ENCODE measurements around the gene FARP1. TPM values are rescaled to one million over a fixed set of nuclear protein-coding genes. Genes with fewer than 3 reads are reported as not detected.

The FARP1 gene
- total RNA-seq, 1 donor from 2014 or later = 278 TPM

DNA sequence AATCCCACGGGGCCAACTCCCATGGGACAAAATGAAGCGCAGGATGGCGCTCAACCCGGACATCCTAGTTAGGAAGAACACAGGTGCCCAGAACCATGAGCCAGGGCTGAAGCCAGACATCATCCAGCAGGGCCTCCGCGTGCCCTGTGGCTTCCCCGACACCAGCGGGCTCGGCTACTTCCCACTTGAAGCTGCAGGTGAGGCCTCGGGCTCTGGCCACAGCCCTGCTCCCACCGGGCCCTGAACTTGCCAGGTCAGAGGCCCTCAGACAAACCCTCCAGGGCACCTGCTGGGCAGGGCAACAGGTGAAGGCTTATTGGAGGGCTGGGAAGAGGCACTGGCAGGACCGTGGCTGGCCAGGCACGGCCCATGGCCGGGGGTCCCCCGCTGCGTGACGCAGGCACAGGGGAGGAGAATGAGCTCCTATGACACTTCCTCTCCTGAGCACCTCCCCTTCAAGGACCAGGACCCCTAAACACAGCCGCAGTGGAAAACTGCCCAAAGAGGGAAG, 316.3 kb downstream of the FARP1 start:
- TF ChIP-seq, protein P1, sequence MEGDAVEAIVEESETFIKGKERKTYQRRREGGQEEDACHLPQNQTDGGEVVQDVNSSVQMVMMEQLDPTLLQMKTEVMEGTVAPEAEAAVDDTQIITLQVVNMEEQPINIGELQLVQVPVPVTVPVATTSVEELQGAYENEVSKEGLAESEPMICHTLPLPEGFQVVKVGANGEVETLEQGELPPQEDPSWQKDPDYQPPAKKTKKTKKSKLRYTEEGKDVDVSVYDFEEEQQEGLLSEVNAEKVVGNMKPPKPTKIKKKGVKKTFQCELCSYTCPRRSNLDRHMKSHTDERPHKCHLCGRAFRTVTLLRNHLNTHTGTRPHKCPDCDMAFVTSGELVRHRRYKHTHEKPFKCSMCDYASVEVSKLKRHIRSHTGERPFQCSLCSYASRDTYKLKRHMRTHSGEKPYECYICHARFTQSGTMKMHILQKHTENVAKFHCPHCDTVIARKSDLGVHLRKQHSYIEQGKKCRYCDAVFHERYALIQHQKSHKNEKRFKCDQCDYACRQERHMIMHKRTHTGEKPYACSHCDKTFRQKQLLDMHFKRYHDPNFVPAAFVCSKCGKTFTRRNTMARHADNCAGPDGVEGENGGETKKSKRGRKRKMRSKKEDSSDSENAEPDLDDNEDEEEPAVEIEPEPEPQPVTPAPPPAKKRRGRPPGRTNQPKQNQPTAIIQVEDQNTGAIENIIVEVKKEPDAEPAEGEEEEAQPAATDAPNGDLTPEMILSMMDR (IDR thresholded peaks at IDR 0.05; ENCODE audit: unreplicated experiment) = no peak
- no peak overlapping the region for H3K4me3 Mint-ChIP-seq (ENCODE audit: low read depth)
- DNase-seq (ENCODE audit: low spot score, unreplicated experiment) = no peak
- peak overlapping the region; percentile 53 for H3K27ac Mint-ChIP-seq
- H3K9me3 Mint-ChIP-seq (ENCODE audit: low read depth) = no peaks in the 10 kb centered on the region
- H3K27me3 Mint-ChIP-seq = no peaks in the 10 kb centered on the region
- peaks cover 14% of the 10 kb centered on the region for H3K4me1 Mint-ChIP-seq (ENCODE audit: low read depth)
- H3K36me3 Mint-ChIP-seq (ENCODE audit: insufficient read depth) = peaks cover 37% of the 10 kb centered on the region

DNA sequence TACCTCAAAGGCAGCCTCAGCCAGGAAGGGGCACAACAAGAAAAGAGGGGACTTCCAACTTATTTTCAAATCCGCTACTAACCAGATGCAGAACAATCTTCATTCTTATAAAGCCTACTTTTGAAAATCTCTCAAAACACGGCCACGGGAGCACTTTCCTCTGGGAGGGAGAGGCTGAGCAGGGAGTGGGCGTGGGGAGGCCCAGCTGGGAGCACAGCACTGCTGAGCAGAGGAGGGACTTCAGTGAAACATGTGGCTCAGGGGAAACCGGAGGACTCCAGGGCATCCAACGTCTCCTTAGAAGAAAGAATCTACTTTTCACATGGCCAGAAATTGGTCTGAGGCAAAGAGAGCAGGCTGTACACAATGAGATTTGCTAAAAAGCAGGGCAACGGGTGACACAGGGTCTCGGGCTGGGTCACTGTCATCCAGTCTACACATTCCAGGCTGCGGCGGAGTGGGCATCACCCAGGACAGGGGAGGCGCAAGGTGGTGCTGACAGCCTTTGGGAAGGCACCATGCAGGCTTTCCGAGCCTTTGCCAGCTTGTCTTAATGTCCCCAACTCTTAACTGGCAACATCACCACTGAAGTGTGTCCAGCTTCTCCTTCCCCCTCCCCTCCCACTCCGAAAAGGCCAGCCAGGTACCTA, 317.0 kb downstream of the FARP1 start:
- Mint-ChIP-seq H3K4me1 (ENCODE audit: low read depth) (peaks cover 14% of the 10 kb centered on the region), H3K9me3 (ENCODE audit: low read depth) (no peaks in the 10 kb centered on the region), H3K27ac (peak overlapping the region; percentile 53), H3K27me3 (no peaks in the 10 kb centered on the region), H3K4me3 (ENCODE audit: low read depth) (no peak overlapping the region), H3K36me3 (ENCODE audit: insufficient read depth) (peaks cover 33% of the 10 kb centered on the region)
- no peak for DNase-seq (ENCODE audit: low spot score, unreplicated experiment)
- TF ChIP-seq, protein P1 (IDR thresholded peaks at IDR 0.05; ENCODE audit: unreplicated experiment) = no peak

DNA sequence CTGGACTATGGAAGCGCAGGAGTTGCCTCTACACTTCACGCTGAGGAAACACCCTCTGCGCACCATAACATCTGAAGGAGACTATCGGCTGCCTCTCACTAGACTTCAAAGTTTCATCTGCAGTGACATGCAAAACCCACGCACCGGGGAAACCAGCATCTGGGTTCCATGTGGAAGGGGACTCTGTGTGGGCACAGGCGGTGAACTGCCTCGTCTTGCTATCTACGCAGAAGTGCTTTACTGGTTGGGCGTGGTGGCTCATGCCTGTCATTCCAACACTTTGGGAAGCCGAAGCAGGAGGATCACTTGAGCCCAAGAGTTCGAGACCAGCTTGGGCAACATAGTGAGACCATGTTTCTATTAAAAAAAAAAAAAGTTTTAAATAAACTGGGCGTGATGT, 317.6 kb downstream of the FARP1 start:
- TF ChIP-seq, protein P1 (IDR thresholded peaks at IDR 0.05; ENCODE audit: unreplicated experiment) = no peak
- Mint-ChIP-seq H3K27me3 (no peaks in the 10 kb centered on the region), H3K36me3 (ENCODE audit: insufficient read depth) (peaks cover 34% of the 10 kb centered on the region), H3K27ac (no peak overlapping the region), H3K4me1 (ENCODE audit: low read depth) (peaks cover 14% of the 10 kb centered on the region), H3K4me3 (ENCODE audit: low read depth) (no peak overlapping the region), H3K9me3 (ENCODE audit: low read depth) (no peaks in the 10 kb centered on the region)
- DNase-seq (ENCODE audit: low spot score, unreplicated experiment) = no peak

DNA sequence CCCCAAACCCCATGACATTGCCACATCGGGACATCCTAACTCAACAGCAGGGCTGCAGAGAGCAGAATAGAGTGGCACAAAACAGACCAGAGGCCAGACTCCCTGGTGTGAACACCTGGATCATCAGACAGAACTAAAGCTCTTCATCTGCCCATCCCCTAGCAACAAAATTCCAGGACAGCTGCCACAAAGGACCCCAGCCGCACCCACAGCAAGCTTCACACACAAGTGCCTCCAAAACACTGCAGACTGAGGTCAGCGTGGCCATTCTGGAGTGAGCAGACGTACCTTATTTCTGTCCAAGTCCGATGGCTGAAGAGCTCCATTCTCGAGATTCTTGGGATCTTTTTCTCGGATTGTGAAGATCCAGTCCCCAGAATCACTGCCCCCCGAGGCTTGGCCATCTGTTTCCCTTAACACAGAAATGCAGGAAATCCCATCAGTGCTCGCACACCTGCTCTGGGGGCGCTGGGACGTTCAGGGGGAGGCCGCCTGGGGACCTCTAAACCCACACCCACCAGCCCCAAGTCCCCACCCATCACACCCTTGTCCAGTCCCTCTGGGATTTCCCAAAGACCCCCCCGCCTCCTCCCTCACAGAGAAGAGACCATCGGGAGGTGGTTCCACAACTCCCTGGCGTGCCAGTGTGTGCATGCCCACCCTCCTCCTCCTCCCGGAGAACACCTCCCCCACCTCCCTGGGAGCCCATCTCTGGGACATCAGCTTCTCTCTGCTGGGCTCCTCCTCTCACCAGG, 318.8 kb downstream of the FARP1 start:
- Mint-ChIP-seq H3K9me3 (ENCODE audit: low read depth) (no peaks in the 10 kb centered on the region), H3K36me3 (ENCODE audit: insufficient read depth) (peaks cover 32% of the 10 kb centered on the region), H3K4me1 (ENCODE audit: low read depth) (peaks cover 12% of the 10 kb centered on the region), H3K27me3 (no peaks in the 10 kb centered on the region), H3K27ac (no peak overlapping the region), H3K4me3 (ENCODE audit: low read depth) (no peak overlapping the region)
- TF ChIP-seq, protein P1 (IDR thresholded peaks at IDR 0.05; ENCODE audit: unreplicated experiment) = no peak
- no peak for DNase-seq (ENCODE audit: low spot score, unreplicated experiment)

DNA sequence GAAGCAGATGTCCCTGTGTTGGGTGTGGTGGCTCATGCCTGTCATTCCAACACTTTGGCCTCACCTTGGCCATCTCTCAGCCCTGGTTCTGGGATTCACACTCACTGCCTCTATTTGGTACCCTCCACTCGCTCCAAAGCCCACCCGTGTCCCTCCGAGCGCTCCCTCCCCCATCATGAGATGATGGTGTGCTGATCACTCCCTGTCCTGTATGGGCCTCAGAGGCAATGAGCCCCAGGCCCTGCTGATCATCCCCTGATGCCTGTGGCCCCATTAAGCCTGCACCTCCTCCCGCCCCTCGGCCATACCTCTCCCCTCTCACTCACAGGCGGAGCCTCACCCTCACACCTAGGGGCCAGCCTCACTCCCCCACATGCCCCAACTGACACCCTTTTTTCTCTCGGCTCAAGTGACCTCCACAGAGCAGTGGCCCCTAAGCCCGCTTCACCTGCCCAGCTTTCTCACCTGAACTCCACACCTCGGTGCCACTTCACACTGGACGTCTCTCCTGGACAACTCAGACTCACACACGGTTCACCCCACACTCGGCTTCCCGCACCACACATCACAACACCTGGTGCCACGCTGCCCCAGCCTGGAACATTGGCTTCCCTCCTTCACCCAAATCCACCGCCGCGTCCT, 319.5 kb downstream of the FARP1 start:
- H3K9me3 Mint-ChIP-seq (ENCODE audit: low read depth) = no peaks in the 10 kb centered on the region
- H3K27me3 Mint-ChIP-seq = no peaks in the 10 kb centered on the region
- H3K36me3 Mint-ChIP-seq (ENCODE audit: insufficient read depth) = peaks cover 30% of the 10 kb centered on the region
- H3K4me3 Mint-ChIP-seq (ENCODE audit: low read depth) = no peak overlapping the region
- TF ChIP-seq, protein P1 (IDR thresholded peaks at IDR 0.05; ENCODE audit: unreplicated experiment) = no peak
- peak overlapping the region; percentile 62 for H3K27ac Mint-ChIP-seq
- H3K4me1 Mint-ChIP-seq (ENCODE audit: low read depth) = peaks cover 15% of the 10 kb centered on the region
- no peak for DNase-seq (ENCODE audit: low spot score, unreplicated experiment)
